Activated CD4-positive, alpha-beta memory T cell treated with anti-CD3 and anti-CD28 coated beads for 36 hours (primary cell): ENCODE measurements around the gene PACSIN3. TPM values are rescaled to one million over a fixed set of nuclear protein-coding genes. Genes with fewer than 3 reads are reported as not detected.

Experiments used
- CTCF ChIA-PET: fragments of 350-600 bp; sonication (Branson Sonifier 250); formaldehyde crosslinking; loops from one replicate; lab custom pipeline; 2021; ENCODE audit warnings: antibody characterized with exemption, inconsistent platforms; lab: Charles Lee
- POLR2A ChIA-PET: fragments of 350-600 bp; sonication (Branson Sonifier 250); formaldehyde crosslinking; loops from one replicate; lab custom pipeline; 2021; ENCODE audit warnings: antibody characterized with exemption; lab: Charles Lee
- DNase-seq: peaks from one replicate; pipeline ENCODE4 v3.0.0-alpha.2; 2020
- H3K27ac Mint-ChIP-seq: one replicate; pipeline ENCODE4 v1.8.0; 2021; ENCODE audit warnings: mixed read lengths
- H3K27me3 Mint-ChIP-seq: one replicate; pipeline ENCODE4 v1.8.0; 2021; ENCODE audit warnings: mixed read lengths
- H3K36me3 Mint-ChIP-seq: one replicate; pipeline ENCODE4 v1.8.0; 2021; ENCODE audit warnings: mixed read lengths
- H3K4me1 Mint-ChIP-seq: one replicate; pipeline ENCODE4 v1.8.0; 2021; ENCODE audit warnings: low read depth, mixed read lengths
- H3K4me3 Mint-ChIP-seq: one replicate; pipeline ENCODE4 v1.8.0; 2021; ENCODE audit warnings: mild to moderate bottlenecking, mixed read lengths
- H3K9me3 Mint-ChIP-seq: one replicate; pipeline ENCODE4 v1.8.0; 2021; ENCODE audit warnings: mixed read lengths
- intact Hi-C: fragments of 100-400 bp; cut with micrococcal nuclease; formaldehyde crosslinking; loops from one replicate; pipeline ENCODE4 v1.15.1; 2023
- total RNA-seq, 2 experiments: library from RNA; stranded (reverse); gene quantifications; one replicate each; pipeline ENCODE4 v1.2.3, GENCODE V29; 2021

PACSIN3 gene
- total RNA-seq, 2 experiments from 2014 or later, result 5.3 to 6.0 TPM

GRCh38 chr11:47148903-47149531 lies 37.2 kb downstream of the PACSIN3 start:
- intact Hi-C loops, result no loop called here
- Mint-ChIP-seq H3K4me3 (no peak overlapping the region), H3K36me3 (no peaks in the 10 kb centered on the region), H3K27me3 (no peaks in the 10 kb centered on the region), H3K4me1 (peaks cover 9% of the 10 kb centered on the region), H3K27ac (no peak overlapping the region), H3K9me3 (no peaks in the 10 kb centered on the region)
- ChIA-PET POLR2A (no interaction called here), CTCF (no interaction called here)
- DNase-seq, result no peak

GRCh38 chr11:47148270-47148669 lies 38.0 kb downstream of the PACSIN3 start:
- no peak for DNase-seq
- intact Hi-C loops, result no loop called here
- Mint-ChIP-seq H3K4me1 (peaks cover 4% of the 10 kb centered on the region), H3K27ac (no peak overlapping the region), H3K9me3 (no peaks in the 10 kb centered on the region), H3K4me3 (no peak overlapping the region), H3K27me3 (no peaks in the 10 kb centered on the region), H3K36me3 (no peaks in the 10 kb centered on the region)
- ChIA-PET POLR2A (no interaction called here), CTCF (no interaction called here)

DNA sequence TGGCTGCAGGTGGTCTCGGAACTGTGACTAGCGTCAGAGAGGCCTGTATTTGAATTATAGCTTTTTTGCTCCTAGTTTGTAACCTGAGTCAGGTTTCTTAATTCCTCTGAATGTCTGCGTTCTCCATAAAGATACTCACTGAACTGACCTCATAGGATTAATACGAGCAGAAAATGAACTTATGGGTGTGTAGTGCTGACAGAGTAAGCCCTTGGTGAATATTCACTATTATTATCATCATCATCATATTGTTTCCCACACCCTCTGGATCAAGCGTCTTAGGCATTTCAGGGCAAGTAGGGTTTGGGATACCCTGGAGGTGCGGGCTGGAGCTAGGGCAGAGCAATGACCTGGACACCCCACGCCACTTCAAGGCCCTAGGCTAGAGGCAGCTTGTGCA lies 38.6 kb downstream of the PACSIN3 start:
- ChIA-PET POLR2A (no interaction called here), CTCF (interaction anchor here (1.2 to 1.6 kb wide), 2 partner anchors 13 to 235 kb away, joined by 3 to 7 read pairs; no protein-coding TSS in a partner anchor)
- Mint-ChIP-seq H3K9me3 (no peaks in the 10 kb centered on the region), H3K27ac (no peak overlapping the region), H3K36me3 (no peaks in the 10 kb centered on the region), H3K4me1 (no peaks in the 10 kb centered on the region), H3K27me3 (no peaks in the 10 kb centered on the region), H3K4me3 (no peak overlapping the region)
- intact Hi-C loops, result no loop called here
- no peak for DNase-seq

- no peaks in the 10 kb centered on the region for H3K4me1 Mint-ChIP-seq
- POLR2A ChIA-PET, result no interaction called here
- H3K4me3 Mint-ChIP-seq, result no peak overlapping the region
- intact Hi-C loops, result no loop called here
- no peaks in the 10 kb centered on the region for H3K27me3 Mint-ChIP-seq
- no peak for DNase-seq
- CTCF ChIA-PET, result interaction anchor here (1.2 to 1.6 kb wide), 2 partner anchors 14 to 234 kb away, joined by 3 to 7 read pairs; no protein-coding TSS in a partner anchor
- H3K9me3 Mint-ChIP-seq, result no peaks in the 10 kb centered on the region
- no peaks in the 10 kb centered on the region for H3K36me3 Mint-ChIP-seq
- no peak overlapping the region for H3K27ac Mint-ChIP-seq
Measured at GRCh38 chr11:47147250-47147649, 39.0 kb downstream of the PACSIN3 start.

DNA sequence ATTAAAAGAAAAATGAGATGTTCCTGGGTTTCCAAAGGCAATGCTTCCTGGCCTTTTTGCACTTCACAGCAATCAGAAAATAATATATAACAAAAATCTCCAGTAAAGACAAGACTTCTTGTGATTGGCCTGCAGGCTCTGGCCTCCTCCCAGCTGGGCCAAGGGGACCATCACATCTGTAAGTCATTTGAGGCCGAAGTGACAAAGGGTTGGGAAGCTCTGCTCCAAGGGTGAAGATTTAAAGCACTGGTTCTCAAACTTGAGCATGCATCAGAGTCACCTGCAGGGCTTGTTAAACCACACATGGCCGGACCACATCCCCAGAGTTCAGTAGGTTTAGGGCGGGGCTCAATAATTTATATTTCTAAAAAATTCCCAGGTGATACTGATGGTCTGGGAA lies 41.7 kb downstream of the PACSIN3 start:
- H3K36me3 Mint-ChIP-seq, result no peaks in the 10 kb centered on the region
- POLR2A ChIA-PET, result no interaction called here
- no peaks in the 10 kb centered on the region for H3K27me3 Mint-ChIP-seq
- no peak overlapping the region for H3K4me3 Mint-ChIP-seq
- no peaks in the 10 kb centered on the region for H3K9me3 Mint-ChIP-seq
- H3K4me1 Mint-ChIP-seq, result no peaks in the 10 kb centered on the region
- CTCF ChIA-PET, result no interaction called here
- no peak overlapping the region for H3K27ac Mint-ChIP-seq
- no peak for DNase-seq
- intact Hi-C loops, result no loop called here

DNA sequence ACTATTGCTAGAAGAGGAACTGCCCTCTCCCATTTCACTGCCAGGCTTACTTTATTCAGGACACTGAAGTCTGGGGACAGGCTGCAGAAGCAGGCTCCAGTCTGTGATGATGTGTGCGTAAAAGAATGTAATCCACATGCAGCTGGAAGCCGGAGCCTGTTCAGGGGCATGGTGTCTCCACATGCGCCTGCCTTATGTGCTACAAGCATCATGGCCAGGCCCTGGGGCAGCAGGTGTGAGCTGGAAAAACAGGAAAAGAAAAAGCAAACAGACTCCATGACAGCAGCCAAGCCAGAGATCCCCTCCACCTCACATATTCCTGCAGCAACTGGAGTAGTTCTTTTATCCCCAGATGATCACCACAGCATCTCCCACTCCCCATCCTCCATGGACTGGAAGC lies 42.9 kb downstream of the PACSIN3 start:
- H3K36me3 Mint-ChIP-seq, result peaks cover 2% of the 10 kb centered on the region
- ChIA-PET POLR2A (no interaction called here), CTCF (interaction anchor here (2.8 kb wide), 1 partner anchor 9 kb away, joined by 15 read pairs; no protein-coding TSS in a partner anchor)
- H3K27me3 Mint-ChIP-seq, result no peaks in the 10 kb centered on the region
- H3K27ac Mint-ChIP-seq, result no peak overlapping the region
- H3K9me3 Mint-ChIP-seq, result no peaks in the 10 kb centered on the region
- H3K4me3 Mint-ChIP-seq, result no peak overlapping the region
- intact Hi-C loops, result no loop called here
- no peak for DNase-seq
- no peaks in the 10 kb centered on the region for H3K4me1 Mint-ChIP-seq

DNA sequence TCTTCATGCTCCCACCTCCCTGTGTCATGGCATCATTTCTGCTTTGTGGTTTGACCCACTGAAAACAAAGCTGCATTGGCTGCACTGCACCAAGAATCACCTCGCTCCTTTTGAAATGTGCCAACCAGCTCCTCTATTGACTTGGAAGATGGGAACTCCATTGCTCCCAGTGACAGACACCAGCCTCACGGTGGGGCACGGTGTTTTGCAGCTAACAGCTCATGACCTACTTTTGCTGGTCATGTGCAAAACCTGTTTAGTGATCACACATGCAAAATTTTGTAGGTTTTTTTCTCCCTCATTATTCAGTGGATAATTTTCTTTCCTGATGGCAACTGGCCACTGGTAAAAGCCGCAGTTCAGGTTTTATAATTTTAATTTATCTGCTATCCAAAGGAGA lies 46.4 kb downstream of the PACSIN3 start:
- intact Hi-C loops, result no loop called here
- POLR2A ChIA-PET, result no interaction called here

DNA sequence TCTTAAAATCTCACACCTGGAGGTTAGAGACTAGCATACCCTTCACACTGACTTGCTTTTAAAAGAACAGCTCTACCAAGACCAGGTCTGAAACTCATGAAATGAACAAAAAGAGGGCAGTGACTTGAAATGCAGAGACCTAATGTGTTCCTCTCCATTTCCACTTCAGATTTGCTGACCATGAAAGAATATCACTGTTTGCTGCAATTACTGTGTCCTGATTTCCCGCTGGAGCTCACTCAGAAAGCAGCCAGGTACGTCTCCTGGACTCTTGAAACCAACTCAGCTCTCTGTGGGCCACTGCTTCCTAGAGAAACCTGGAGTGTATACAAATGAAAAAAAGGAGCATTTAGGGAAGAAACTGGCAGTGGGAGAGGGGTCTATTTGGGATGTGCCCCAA lies 48.8 kb downstream of the PACSIN3 start:
- CTCF ChIA-PET, result interaction anchor here (0.9 kb wide), 1 partner anchor 16 kb away, joined by 3 read pairs; no protein-coding TSS in a partner anchor
- H3K4me3 Mint-ChIP-seq, result no peak overlapping the region

More for the DNA sequence above, 46.4 kb downstream of the PACSIN3 start:
- DNase-seq, result no peak
- no peak overlapping the region for H3K4me3 Mint-ChIP-seq
- no peaks in the 10 kb centered on the region for H3K4me1 Mint-ChIP-seq
- peaks cover 5% of the 10 kb centered on the region for H3K36me3 Mint-ChIP-seq
- no peaks in the 10 kb centered on the region for H3K27me3 Mint-ChIP-seq
- no peaks in the 10 kb centered on the region for H3K9me3 Mint-ChIP-seq
- no peak overlapping the region for H3K27ac Mint-ChIP-seq
- CTCF ChIA-PET, result interaction anchor here (1.8 kb wide), 1 partner anchor 13 kb away, joined by 6 read pairs; no protein-coding TSS in a partner anchor

GRCh38 chr11:47136921-47137320 lies 49.3 kb downstream of the PACSIN3 start:
- Mint-ChIP-seq H3K27ac (no peak overlapping the region), H3K9me3 (no peaks in the 10 kb centered on the region), H3K4me1 (no peaks in the 10 kb centered on the region), H3K4me3 (no peak overlapping the region), H3K36me3 (peaks cover 5% of the 10 kb centered on the region), H3K27me3 (no peaks in the 10 kb centered on the region)
- no peak for DNase-seq
- POLR2A ChIA-PET, result no interaction called here
- intact Hi-C loops, result no loop called here
- CTCF ChIA-PET, result no interaction called here

More for the DNA sequence above, 48.8 kb downstream of the PACSIN3 start:
- Mint-ChIP-seq H3K4me1 (no peaks in the 10 kb centered on the region), H3K27ac (no peak overlapping the region), H3K27me3 (no peaks in the 10 kb centered on the region), H3K36me3 (peaks cover 5% of the 10 kb centered on the region), H3K9me3 (no peaks in the 10 kb centered on the region)
- POLR2A ChIA-PET, result no interaction called here
- no peak for DNase-seq
- intact Hi-C loops, result no loop called here

DNA sequence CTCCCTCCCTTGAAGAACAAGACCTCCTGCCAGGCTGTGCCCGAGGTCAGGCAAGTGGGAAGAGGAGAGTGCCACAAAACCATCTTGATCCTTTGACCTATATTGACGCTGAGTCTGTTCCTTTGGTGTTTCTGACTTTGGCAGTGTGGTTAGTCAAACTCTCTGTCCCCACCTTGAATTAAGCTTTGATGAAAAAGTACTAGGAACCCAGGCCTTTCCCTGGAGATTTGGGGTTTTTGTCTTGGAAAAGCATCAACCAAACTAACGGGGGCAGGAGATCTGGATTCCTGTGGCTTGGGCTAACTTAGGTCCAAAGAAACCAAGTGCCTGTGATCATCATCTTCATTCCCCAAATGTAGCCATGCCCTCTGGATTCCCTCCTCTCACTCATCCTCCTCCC lies 49.9 kb downstream of the PACSIN3 start:
- CTCF ChIA-PET, result no interaction called here
- POLR2A ChIA-PET, result no interaction called here
- H3K27me3 Mint-ChIP-seq, result no peaks in the 10 kb centered on the region
- intact Hi-C loops, result no loop called here
- no peaks in the 10 kb centered on the region for H3K4me1 Mint-ChIP-seq
- no peak for DNase-seq
- no peak overlapping the region for H3K27ac Mint-ChIP-seq
- peaks cover 5% of the 10 kb centered on the region for H3K36me3 Mint-ChIP-seq
- H3K9me3 Mint-ChIP-seq, result no peaks in the 10 kb centered on the region
- H3K4me3 Mint-ChIP-seq, result no peak overlapping the region

- Mint-ChIP-seq H3K27me3 (no peaks in the 10 kb centered on the region), H3K27ac (no peak overlapping the region), H3K9me3 (no peaks in the 10 kb centered on the region), H3K4me1 (no peaks in the 10 kb centered on the region), H3K4me3 (no peak overlapping the region), H3K36me3 (peaks cover 2% of the 10 kb centered on the region)
- no peak for DNase-seq
- intact Hi-C loops, result no loop called here
- ChIA-PET POLR2A (no interaction called here), CTCF (interaction anchor here (0.6 to 2.1 kb wide), 2 partner anchors 20 to 217 kb away, joined by 4 to 9 read pairs; no protein-coding TSS in a partner anchor)
Measured at GRCh38 chr11:47132981-47133380, 53.3 kb downstream of the PACSIN3 start.

- no peaks in the 10 kb centered on the region for H3K4me1 Mint-ChIP-seq
- peaks cover 2% of the 10 kb centered on the region for H3K36me3 Mint-ChIP-seq
- DNase-seq, result no peak
- H3K4me3 Mint-ChIP-seq, result no peak overlapping the region
- H3K27me3 Mint-ChIP-seq, result no peaks in the 10 kb centered on the region
- intact Hi-C loops, result no loop called here
- ChIA-PET CTCF (interaction anchor here (0.6 to 2.1 kb wide), 2 partner anchors 20 to 216 kb away, joined by 4 to 9 read pairs; no protein-coding TSS in a partner anchor), POLR2A (no interaction called here)
- H3K9me3 Mint-ChIP-seq, result no peaks in the 10 kb centered on the region
- no peak overlapping the region for H3K27ac Mint-ChIP-seq
Measured at GRCh38 chr11:47132490-47132889, 53.7 kb downstream of the PACSIN3 start.

DNA sequence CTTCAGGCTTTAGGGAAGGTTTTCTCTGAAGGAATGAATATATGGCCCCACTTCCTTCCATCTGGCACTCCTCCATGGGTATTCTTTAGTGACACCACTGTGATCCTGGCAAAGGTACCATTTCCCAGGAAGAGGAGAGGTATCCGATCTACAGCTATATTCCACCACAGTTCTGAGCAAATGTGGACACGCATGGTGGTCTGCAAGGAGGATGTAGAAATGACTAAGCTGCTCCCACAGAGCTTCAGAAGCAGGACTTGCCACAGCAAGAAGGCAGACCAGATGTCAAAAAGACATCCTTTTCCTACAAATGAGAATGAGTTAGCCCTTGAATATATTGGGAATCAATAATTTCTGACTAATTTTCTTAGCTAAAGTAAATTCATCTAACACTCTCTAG lies 55.1 kb downstream of the PACSIN3 start:
- intact Hi-C loops, result no loop called here
- DNase-seq, result no peak
- H3K27me3 Mint-ChIP-seq, result no peaks in the 10 kb centered on the region
- H3K4me3 Mint-ChIP-seq, result no peak overlapping the region
- H3K9me3 Mint-ChIP-seq, result no peaks in the 10 kb centered on the region
- ChIA-PET CTCF (interaction anchor here (1.7 kb wide), 1 partner anchor 22 kb away, joined by 4 read pairs; no protein-coding TSS in a partner anchor), POLR2A (no interaction called here)
- H3K27ac Mint-ChIP-seq, result no peak overlapping the region
- H3K36me3 Mint-ChIP-seq, result no peaks in the 10 kb centered on the region
- no peaks in the 10 kb centered on the region for H3K4me1 Mint-ChIP-seq
